GM19438 (cell line): ENCODE results near the gene SMOC2.

ENCODE experiments used
- ATAC-seq: cut with Tn5 transposase; IDR thresholded peaks from one replicate; pipeline ENCODE4 v1.9.1; 2021; ENCODE audit warnings: low read depth; ENCODE audit not compliant: unreplicated experiment

The SMOC2 gene

DNA sequence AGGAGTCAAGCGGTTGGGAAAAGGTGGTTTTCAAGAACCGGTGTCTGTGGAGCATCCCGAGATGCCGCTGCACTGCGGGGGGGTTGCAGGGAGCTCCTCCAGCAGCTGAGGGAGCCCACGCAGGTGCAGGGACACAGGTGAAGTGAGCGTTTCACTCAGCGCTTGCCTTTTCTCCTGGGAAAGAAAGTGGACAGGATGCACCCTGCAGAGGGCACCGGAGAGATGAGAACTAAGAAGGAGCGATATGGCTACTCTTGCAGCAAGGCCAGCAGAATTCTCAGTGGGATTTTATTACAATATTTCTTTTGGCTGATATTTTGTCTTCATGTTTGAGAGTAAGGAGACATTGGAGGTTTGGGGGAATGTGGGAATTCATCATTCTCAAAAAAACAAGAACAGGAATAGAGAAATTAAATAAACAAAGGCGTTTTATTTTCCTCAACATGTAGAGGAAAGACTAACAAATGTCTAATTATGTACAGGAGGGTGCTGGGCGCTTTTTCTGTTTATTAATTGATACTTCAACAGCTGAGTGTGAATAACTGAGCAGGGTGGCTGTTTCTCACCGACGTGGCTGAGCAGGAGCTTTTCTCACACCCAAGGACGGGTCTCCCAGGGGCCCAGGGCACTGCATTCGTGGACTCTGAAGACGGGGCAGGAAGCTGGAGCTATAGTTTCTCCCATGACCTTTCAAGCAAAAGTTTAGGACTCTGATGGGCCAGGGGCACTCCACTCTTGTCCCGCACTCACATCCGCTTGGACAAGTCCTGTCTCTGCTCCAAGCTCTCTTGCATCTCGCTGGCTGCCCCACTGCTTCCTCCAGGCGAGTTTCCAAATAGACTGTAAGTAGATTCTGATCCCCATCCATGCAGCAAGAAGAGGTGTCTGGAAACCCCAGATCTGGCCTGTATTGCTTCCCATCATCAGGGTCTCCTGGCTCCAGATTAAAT lies 176.1 kb downstream of the SMOC2 start:
- ATAC-seq, result no peak

DNA sequence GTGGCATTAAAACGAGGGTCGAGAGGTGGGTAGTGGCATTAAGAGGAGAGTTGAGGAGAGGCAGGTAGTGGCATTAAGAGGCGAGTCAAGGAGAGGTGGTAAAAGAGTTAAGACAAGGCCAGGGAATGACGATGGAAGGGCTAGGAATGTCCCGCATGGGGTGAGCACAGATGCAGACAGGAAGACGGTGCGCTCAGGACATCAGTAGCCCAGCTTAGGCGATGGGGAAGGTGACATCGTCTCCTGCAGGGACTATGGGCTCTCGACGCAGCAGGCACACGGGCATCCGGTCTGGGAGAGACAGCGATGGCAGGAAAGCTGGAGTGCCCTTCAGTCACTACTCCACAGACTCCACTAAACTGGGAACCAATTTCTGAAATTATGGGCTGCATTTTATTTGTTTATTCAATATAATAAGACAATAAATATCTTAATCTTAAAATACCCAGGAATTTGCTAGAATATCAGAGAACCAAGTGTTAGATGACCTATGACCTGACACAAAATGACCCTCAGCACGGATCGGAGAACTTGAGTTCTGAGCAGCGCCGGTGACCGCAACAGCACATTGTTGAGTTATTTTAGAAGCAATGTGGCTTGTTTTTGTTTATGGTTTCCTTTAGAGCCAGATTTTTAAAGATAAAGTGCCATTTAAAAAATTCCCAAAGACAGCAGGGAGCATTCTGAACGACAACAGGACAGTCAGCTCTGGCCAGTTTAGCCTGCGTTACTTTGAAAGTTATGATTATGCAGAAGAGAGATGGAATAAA lies 177.7 kb downstream of the SMOC2 start:
- ATAC-seq, result no peak

DNA sequence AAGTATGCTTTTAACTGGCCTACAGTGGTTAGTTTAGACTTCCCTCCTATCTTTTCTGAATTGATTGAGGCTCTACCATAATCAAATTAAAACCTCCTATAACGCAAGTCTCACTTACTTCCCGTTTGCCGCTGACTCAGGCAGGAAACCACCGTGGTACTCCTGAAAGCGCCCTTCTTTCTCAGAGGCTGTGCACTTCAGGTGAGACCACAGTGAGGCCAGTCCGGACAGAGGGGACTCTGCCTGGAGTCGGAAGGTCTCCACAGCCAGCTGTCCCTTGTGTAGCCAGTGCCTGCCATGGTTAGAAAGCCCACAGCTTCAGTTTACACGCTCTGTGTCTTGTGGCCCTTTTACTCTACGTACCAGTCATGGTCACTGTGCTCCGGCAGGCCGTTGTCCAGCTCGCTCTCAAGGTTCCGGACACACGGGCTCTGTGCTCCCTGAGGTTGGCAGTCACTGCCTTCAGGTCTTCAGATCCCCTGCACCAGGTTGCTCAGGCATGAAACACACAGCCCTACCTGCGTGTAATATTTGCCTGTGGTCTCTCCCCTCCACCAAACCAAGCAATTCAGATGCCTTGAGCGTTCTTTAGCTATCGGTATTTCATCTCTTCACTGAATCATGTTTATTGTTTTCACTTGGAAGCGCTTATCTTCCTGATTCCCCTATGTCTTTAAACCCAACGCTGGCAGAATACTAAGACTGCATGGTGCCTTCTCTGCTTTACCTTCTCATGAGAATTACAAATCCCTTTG lies 178.8 kb downstream of the SMOC2 start:
- no peak for ATAC-seq

DNA sequence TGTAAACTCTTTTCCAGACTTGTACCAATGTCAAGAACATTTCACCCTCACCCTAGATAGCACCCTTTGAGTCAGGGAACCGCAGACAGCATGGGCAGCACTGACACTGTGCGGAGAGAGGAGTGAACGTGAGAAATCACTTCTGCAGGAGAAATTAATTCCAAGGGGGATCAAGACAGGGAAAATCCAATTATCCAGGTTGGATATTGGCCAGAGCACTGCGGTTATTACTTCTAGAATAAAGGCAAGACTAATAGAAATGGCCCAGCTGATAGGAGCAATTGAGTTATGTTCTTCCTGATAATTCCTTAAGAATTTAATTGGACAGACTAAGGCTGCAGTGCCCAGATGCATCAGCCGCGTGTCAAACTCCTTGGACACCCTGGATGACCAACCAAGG lies 179.6 kb downstream of the SMOC2 start:
- no peak for ATAC-seq

DNA sequence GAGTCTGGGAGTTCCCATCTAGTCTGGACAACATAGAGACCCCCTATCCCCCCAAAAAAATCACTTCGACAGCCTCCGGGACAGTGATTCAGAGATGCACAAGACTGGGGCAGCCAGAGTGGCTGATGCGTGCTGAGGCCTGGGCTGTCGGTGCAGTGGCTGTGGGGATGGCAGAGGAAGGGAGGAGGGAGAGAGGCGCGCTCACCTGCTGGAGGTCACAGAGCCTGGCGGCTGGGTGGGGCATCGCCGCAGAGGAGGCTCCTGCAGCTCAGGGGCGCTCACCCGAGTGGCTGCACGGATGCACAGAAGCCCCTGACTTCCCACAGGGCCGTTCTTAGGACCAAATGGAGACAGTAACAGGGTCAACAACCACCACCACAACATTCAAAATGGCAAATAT lies 182.8 kb downstream of the SMOC2 start:
- ATAC-seq, result no peak

DNA sequence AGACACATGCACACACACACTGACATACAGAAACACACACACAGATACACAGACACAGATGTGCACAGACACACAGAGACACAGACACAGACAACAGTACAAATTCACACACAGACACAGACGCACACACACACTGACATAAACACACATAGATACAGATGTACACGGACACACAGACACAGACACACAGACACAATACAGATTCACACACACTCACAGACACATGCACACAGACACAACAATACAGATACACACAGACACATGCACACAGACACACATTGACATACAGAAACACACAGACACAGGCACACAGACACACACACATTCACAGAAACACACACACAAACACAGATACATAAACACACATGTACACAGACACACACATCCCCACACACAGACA lies 183.6 kb downstream of the SMOC2 start:
- no peak for ATAC-seq

DNA sequence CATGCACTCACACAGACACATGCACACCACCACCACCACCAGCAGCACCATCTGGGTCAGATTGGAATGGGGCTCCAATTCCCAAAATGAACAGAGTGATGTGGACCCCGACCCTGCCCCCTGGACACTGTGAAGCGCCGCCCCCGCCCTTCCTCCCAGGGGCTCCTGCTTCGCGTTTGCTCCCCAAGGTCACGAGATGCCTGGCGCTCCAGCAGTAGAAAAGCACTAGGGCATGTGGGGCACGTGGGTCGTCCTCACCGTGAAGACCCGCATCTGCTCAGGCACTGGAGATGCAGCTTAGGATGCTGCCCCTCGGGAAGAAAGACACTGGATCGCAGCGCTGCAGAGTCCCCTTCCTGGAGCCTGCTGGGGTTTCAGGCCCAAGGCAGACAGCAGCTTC lies 184.0 kb downstream of the SMOC2 start:
- no peak for ATAC-seq

DNA sequence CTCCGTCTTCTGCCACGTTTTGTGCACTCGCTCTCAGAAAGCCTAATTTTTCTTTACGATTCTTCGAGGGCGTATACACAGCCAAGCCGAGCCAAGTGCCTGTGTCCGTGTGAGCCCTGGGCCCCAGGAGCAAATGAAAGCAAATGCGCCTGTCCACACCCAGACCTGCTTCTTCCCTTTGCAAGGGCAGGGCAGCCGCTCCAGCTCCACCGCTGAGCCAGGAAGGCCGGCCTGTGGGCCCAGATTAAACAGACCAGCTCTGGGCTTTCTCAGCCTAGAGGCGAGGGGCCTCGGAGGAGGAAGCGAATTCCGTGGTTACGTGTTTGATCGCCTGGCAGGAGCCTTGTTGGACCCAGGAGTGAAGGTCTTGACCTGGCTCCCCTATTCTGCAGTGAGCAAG lies 184.6 kb downstream of the SMOC2 start:
- ATAC-seq, result no peak

DNA sequence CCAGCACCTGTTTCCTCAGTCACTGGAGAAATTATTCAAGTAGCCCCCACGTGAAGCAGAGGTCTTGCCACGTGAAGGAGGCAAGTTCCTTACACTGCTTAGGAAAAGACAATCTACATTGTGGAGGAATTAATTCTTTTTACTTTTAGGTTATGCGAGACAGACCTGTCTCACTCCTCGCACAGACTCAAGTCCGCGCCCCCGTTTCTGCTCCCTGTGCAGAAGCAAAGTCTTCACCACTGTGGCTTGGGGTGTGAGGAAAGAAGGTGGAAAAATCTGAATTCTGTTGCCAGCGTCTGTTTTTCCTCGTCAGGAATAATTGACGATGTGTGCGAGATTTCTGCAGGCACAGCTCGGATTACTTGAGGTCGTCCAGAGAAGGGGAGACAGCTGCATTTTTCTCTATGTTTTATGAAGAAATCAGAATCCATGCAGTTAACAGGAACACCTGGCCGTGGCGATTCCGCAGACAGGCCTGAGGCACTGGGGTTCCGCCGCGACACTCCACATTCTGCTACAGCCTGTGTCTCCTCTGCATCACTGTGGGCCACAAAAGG lies 185.1 kb downstream of the SMOC2 start:
- ATAC-seq, result no peak

DNA sequence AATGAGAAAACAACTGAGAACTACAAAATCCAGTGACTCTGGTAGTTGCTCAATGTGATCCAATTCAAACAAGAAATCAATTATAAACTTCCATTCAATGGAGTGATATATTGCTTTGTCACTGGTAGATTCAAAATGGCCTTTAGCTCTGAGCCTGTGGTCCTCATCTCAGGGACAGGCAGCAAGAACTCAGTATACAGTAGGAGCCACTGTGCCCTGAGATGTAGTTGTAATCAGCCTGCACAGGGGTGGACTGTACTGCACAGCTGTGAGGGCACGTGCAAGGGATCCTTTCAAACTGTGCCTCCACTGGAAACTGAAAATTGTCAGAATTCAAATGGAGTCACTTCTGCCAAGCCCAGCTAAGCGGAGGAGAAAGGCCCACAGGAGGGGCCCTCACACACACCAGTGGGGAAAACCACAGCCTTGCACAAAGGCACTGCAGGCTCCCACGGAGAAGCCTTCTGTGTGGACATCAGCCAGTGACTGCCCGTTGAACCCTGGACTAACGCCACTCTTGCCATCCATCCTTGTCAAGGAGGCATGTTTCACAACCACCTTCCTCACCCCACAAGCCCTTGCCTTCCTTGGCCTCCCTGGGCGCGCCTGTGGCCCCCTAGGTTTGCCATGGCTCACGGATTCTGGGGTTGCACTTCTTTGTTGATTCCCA lies 186.7 kb downstream of the SMOC2 start:
- ATAC-seq, result no peak

DNA sequence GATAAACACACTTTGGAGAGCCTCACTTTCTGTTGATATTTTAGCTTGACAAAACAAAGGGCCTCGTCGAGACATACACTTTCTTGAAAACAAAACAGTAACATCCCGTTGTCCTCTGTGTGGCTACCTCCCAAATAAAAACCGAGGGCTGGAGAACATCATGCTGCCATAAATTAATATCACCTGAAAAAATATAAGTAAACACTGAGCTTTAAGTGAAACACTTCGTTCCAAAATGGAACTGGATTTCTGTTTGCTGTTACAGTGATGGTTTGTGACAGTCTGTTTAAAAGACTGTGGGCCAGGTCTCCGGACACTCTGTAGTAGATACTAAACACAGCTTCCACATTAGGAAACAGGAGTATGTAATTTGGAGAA lies 187.2 kb downstream of the SMOC2 start:
- no peak for ATAC-seq

DNA sequence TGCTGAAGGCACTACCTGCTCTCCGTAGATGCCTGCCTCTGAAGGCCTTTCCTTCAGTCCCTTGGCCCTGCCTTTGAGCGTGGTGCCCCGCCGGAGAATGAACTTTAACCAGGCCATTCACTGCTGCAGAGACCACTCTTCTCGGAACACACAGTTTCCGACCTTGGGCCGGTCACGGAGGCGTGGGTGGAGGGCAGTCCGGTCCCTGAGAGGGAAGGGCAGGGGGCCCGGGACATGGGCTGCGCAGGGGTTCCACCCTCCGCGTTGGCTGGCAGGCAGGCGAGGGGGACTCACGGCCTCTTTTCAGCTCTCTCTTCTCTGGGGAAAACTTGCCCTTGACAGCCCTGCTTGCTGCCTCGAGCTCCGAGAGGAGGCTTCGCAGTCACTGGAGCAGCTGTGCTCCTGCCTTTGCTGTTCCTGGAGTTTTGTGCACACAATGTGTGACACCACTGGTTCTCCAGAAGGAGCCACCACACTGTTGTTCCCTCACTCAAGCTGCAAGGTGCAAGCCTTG lies 187.8 kb downstream of the SMOC2 start:
- ATAC-seq, result no peak

DNA sequence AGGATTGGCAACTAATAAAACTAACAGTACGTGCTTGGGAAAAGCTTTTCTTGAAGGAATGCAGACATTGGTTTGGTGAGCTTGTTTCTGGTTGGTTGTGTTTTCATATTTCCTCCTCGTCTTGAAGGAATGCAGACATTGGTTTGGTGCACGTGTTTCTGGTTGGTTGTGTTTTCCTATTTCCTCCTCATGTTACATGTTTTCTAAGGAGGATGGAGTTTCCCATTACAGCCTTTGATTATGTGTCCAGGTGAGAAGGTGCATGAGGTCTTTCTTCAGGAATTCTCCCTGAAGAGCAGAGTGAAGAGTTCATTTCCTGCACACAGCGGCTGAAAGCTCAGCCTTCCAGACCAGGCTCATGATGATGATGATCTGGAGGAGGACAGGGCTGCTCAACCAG lies 190.6 kb downstream of the SMOC2 start:
- ATAC-seq, result no peak

DNA sequence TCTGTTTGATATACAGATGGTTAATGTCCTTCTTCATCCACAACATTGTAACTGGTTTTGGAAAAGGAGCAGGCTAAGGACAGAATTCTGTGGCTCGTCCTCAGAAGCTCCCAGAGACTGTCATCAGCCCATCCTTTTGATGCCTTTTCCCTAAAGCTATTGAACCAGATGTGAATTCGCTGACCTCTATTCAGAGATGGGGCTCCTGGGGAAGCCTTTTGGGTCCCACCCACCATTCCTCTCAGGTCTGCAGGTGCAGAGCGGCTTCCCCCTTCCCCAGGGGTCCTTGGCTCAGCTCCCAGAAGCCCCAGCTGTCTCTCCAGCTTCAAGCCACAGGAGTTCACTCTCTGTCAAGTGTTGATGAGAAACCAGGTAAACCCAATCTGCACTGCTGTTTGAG lies 191.7 kb downstream of the SMOC2 start:
- no peak for ATAC-seq

DNA sequence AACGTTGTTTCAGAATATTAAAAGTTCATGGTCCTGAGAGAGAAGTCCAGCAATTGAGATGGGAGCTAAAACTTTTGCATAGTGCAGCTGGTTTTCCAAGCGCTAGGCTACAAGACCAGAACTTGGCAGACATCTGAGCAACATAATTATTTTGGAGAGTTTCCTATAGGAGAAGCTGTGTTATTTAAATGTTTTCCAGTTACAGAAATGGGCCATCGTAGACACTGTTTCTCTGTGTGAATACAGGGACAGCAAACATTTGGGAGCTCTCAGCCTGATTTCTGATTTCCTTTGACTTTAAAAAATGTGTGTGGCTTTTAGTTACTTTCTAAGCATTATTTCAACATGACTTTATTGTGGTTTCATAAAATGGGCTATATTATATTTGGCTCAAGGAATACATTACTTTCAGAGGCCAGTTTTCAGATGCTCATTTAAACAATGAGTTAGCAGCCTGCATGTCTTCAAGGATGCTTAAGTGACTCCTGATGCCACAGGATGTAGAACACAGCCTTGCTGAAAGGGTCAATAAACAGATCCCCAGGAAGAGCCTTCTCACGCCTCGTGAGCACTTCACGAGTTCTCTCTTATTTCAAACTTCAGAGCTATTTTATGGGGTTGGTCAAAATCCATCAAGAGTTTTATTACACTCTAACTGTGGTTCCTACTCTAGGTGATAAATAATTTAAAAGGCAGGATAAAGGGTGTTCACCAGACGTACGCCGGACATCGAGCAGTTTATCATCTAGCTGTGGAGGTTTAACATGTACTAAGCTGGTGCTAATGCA lies 193.8 kb downstream of the SMOC2 start:
- ATAC-seq, result no peak

DNA sequence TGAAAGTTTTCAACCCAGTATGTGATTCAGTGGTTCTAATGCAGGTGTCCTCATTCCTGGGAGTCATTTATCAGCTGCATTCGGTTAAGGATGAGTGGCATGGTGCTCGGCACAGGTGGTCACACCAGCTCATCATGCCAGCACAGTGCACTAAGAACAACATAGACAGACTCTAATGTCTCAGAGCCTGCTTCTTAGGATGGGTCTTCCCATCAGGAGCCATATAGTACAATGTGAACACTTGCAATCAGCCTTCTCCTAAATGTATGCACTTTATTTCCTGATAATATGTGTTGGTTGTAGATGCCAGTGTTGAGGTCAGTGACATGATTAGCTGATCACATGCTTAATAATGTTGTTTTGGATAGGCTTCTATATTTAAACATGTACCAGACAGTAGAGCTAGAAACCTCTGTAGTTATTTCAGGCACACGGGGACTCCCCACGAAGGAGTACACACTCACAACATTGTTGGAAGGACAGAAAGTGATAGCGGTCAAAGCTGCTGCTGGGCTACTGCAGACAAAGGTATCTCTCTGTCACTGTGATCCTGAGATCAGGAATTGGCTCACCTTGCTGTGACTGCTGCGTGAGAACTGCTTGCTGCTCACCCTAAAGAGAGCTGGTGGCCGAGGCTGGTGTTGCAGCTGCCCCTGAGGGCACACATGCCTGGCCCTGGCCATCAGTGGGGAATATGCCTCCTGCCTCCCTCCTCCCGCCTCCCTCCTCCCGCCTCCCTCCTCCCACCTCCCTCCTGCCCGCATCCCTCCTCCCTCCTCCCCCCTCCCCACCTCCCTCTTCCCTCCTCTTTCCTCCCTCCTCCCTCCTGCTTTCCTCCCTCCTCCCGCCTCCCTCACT lies 195.4 kb downstream of the SMOC2 start:
- ATAC-seq, result no peak

DNA sequence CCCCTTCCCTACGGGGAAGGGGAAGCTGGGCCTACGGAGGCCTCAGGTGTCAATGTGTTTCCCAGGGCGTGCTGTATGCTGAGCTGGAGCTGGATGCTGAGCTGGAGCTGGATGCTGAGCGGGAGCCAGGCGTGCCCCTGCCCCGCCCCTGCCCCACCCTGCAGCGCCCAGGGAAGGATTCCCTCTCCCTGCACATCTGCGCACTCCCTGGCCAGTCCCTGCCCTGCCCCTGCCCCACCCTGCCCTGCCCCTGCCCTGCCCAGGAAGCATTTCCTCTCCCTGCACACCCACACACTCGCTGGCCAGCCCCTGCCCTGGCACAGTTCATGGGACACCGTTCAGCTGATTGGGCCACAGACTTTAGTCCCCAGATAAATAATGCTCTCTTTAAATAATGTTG lies 196.8 kb downstream of the SMOC2 start:
- no peak for ATAC-seq

DNA sequence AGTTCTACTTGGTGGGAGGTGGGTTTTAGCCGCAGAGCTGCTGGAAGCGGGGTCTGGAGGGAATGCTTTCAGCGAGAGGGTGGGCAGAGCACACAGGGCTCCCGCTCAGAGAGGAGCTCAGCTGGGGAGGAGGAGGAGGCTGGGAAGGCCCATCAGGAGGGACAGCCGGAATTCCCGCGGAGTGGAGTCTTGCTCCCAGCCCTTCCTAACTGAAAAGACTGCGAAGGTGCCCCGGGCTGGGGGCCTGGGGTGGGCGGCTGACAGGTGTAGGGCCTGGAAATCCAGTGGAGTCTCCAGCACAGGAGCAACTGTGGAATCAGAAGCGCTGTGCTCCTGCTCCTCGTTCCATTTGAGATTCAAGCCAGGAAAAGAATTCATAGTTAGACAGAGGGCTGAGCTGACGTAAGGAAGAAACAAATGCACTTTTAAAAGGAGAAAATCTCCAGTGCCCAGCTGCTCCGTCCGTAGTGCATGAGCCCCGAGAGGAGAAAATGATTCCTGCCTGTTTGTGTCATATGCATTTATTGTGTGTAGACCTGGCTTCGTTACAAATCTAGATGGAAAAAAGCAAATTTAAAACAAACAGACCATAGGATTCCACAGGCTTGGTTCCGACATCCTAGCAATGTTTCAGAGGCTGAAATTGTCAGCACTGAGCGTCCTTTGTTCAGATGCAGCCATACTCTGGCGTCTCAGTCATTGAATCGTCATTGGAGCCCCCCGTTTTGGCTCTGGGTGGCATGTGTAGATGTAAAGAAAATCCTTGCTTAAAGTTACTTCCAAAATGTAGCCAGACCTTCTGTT lies 197.7 kb downstream of the SMOC2 start:
- no peak for ATAC-seq
